ENCODE measurements around the gene KCNQ5.

DNA sequence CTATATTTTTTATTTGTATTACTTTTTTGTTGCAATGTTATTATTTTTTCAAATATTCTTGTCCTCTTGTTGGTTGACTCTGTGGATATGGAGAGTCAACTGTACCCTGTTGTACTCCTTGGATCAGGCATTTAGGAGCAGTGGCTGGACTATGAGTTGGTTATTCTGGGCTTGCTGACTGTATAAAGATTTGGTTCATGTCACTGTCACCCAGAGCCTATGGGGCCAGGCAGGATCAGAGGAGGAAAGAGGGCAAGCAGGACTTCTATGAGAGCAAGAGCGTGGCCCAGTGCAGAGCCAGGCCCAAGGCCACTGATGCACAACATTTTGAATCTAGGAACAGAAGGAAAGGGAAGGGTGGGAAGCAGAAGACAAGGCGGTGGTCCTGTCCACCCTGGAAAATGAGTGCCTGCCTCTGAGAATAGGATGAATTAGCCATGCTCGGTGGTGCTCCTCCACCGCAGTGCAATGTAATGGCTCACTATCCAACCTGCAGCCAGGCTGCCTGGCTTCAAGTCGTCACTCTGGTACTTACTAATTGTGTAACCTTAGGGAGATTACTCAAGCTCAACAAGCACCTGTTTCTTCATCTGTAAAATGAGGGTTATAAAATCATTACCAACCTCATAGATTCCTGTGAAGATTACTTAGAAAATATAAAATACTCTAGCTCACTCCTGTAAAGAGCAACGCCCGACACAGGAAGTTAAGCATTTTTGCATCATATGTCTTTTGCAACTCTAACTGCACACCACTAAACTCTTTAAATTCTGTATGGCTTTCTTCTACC is 192.1 kb downstream of the KCNQ5 start:
- TF ChIP-seq ZNF266 (tag by site-specific recombination; IDR thresholded peaks at IDR 0.05; ENCODE audit: low read depth) = no peak
- TF ChIP-seq KLF8 (tag by site-specific recombination; IDR thresholded peaks at IDR 0.05) = no peak
- no peak for TF ChIP-seq YY1 (tag by site-specific recombination; IDR thresholded peaks at IDR 0.05)
- TF ChIP-seq, protein P1, sequence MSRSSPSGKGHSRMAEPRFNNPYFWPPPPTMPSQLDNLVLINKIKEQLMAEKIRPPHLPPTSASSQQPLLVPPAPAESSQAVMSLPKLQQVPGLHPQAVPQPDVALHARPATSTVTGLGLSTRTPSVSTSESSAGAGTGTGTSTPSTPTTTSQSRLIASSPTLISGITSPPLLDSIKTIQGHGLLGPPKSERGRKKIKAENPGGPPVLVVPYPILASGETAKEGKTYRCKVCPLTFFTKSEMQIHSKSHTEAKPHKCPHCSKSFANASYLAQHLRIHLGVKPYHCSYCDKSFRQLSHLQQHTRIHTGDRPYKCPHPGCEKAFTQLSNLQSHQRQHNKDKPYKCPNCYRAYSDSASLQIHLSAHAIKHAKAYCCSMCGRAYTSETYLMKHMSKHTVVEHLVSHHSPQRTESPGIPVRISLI (tag by site-specific recombination; IDR thresholded peaks at IDR 0.05) = no peak
- no peak for TF ChIP-seq KLF10 (tag by site-specific recombination; IDR thresholded peaks at IDR 0.05)
- no peak for TF ChIP-seq ZNF623 (tag by site-specific recombination; IDR thresholded peaks at IDR 0.05)

Measured in HEK293 (cell line).